A673 (cell line): ENCODE measurements around the gene HJURP.

Experiments
- CTCF ChIP-seq: fragments of 300-800, 200-600 bp; sonication (generic); conservative IDR thresholded peaks from 2 replicates; pipeline ENCODE4 v1.5.1; 2017; ENCODE audit warnings: low read depth, mild to moderate bottlenecking, antibody characterized with exemption, low read length, moderate library complexity, mixed read lengths
- EZH2 ChIP-seq: fragments of 200-600 bp; sonication (generic); IDR thresholded peaks from 2 replicates; pipeline ENCODE4 v1.6.1; 2017; ENCODE audit warnings: borderline replicate concordance, low read depth, mild to moderate bottlenecking, mixed read lengths, antibody characterized with exemption, low read length; ENCODE audit not compliant: poor library complexity, severe bottlenecking

- TF ChIP-seq CTCF (no peak), EZH2 (no peak)
Measured at GRCh38 chr2:233791883-233792329, 62.4 kb downstream of the HJURP start.
